Esophagus squamous epithelium (tissue), 4 donors: ENCODE data around the gene TMEM163.

ENCODE experiments used
- CTCF ChIP-seq, 6 experiments: fragments of 450-650 bp in 4 of 6; fragments of 200-600 bp in 2 of 6; sonication (generic) in 2 of 6; IDR thresholded peaks; one replicate each; pipeline ENCODE4 v1.5.1; 2016 to 2019; ENCODE audit warnings: antibody characterized with exemption in 6 of 6, mild to moderate bottlenecking in 4 of 6, moderate library complexity in 4 of 6
- POLR2A ChIP-seq, 4 donors: fragments of 450-650 bp; IDR thresholded peaks; one replicate each; pipeline ENCODE4 v1.6.1; 2017; ENCODE audit warnings: antibody characterized with exemption in 4 of 4, mild to moderate bottlenecking in 4 of 4, moderate library complexity in 3 of 4

GRCh38 chr2:134498654-134499053 is 220.1 kb downstream of the TMEM163 start:
- TF ChIP-seq CTCF (IDR thresholded peaks at IDR 0.05): no peak
- TF ChIP-seq POLR2A (IDR thresholded peaks at IDR 0.05): no peak
